ENCODE data around the gene TUBB4B. TPM values are rescaled to one million over a fixed set of nuclear protein-coding genes. Genes with fewer than 3 reads are reported as not detected.

TUBB4B gene
- total RNA-seq, 1 donor from 2014 or later: 134 TPM

DNA sequence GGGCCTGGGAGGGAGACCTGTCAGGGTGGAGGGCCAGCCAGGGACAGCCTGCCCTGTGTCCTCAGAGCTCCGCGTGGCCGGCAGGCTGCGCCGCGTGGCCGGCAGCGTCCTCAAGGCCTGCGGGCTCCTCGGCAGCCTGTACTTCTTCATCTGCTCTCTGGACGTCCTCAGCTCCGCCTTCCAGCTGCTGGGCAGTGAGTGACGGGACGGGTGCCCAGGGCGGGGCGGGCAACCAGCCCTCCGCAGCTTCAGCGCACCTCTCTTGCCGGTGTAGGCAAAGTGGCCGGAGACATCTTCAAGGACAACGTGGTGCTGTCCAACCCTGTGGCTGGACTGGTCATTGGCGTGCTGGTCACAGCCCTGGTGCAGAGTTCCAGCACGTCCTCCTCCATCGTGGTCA is 8.6 kb upstream of the TUBB4B start:
- TF ChIP-seq, protein P1, sequence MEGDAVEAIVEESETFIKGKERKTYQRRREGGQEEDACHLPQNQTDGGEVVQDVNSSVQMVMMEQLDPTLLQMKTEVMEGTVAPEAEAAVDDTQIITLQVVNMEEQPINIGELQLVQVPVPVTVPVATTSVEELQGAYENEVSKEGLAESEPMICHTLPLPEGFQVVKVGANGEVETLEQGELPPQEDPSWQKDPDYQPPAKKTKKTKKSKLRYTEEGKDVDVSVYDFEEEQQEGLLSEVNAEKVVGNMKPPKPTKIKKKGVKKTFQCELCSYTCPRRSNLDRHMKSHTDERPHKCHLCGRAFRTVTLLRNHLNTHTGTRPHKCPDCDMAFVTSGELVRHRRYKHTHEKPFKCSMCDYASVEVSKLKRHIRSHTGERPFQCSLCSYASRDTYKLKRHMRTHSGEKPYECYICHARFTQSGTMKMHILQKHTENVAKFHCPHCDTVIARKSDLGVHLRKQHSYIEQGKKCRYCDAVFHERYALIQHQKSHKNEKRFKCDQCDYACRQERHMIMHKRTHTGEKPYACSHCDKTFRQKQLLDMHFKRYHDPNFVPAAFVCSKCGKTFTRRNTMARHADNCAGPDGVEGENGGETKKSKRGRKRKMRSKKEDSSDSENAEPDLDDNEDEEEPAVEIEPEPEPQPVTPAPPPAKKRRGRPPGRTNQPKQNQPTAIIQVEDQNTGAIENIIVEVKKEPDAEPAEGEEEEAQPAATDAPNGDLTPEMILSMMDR (IDR thresholded peaks at IDR 0.05; ENCODE audit: unreplicated experiment): no peak
- Mint-ChIP-seq H3K4me3 (ENCODE audit: unreplicated experiment) (no peak overlapping the region), H3K4me1 (ENCODE audit: unreplicated experiment) (no peaks in the 10 kb centered on the region), H3K36me3 (ENCODE audit: low read depth, unreplicated experiment) (no peaks in the 10 kb centered on the region), H3K9me3 (ENCODE audit: unreplicated experiment) (no peaks in the 10 kb centered on the region), H3K27me3 (ENCODE audit: unreplicated experiment) (no peaks in the 10 kb centered on the region), H3K27ac (ENCODE audit: unreplicated experiment) (no peak overlapping the region)
- DNase-seq (ENCODE audit: low spot score): no peak

DNA sequence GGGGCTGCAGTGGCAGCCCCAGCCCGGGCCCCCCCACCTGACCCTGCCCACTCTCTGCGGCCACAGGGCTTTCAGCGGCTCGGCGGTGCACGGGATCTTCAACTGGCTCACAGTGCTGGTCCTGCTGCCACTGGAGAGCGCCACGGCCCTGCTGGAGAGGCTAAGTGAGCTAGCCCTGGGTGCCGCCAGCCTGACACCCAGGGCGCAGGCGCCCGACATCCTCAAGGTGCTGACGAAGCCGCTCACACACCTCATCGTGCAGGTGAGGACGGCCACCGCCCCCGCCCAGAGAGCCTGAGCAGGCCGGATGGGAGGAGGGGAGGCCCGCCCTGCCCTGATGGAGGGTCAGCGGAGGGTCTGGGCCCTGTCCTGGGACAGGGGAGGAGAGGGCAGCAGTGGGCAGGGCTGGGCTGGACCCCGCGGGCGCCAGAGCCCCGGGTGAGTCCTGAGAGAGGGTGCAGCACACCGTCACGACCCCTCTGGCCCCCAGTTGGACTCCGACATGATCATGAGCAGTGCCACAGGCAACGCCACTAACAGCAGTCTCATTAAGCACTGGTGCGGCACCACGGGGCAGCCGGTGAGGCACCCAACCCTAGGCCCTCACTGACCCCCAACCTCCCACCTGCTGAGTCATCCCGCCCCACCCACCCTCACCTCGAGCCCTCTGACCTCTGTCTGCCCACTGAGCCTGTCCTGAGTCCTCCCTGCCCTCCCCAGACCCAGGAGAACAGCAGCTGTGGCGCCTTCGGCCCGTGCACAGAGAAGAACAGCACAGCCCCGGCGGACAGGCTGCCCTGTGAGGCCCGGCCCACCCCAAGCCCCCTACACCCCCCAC is 7.7 kb upstream of the TUBB4B start:
- no peaks in the 10 kb centered on the region for H3K4me1 Mint-ChIP-seq (ENCODE audit: unreplicated experiment)
- no peak overlapping the region for H3K27ac Mint-ChIP-seq (ENCODE audit: unreplicated experiment)
- H3K4me3 Mint-ChIP-seq (ENCODE audit: unreplicated experiment): no peak overlapping the region
- TF ChIP-seq, protein P1 (IDR thresholded peaks at IDR 0.05; ENCODE audit: unreplicated experiment): no peak
- no peaks in the 10 kb centered on the region for H3K9me3 Mint-ChIP-seq (ENCODE audit: unreplicated experiment)
- peaks cover 2% of the 10 kb centered on the region for H3K27me3 Mint-ChIP-seq (ENCODE audit: unreplicated experiment)
- DNase-seq (ENCODE audit: low spot score): no peak
- no peaks in the 10 kb centered on the region for H3K36me3 Mint-ChIP-seq (ENCODE audit: low read depth, unreplicated experiment)

DNA sequence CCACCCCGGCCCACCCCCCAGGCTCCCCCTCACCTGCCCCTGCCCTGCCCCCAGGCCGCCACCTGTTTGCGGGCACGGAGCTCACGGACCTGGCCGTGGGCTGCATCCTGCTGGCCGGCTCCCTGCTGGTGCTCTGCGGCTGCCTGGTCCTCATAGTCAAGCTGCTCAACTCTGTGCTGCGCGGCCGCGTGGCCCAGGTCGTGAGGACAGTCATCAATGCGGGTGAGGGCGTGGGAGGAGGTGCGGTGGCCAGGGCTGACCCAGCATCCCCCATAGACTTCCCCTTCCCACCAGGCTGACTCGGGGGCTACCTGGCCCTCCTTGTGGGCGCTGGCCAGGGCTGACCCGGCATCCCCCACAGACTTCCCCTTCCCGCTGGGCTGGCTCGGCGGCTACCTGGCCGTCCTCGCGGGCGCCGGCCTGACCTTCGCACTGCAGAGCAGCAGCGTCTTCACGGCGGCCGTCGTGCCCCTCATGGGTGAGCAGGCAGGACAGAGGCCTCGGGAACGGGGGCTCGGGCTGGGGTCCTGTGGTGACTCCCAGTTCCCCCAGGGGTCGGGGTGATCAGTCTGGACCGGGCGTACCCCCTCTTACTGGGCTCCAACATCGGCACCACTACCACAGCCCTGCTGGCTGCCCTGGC is 6.9 kb upstream of the TUBB4B start:
- TF ChIP-seq, protein P1 (IDR thresholded peaks at IDR 0.05; ENCODE audit: unreplicated experiment): no peak
- peaks cover 2% of the 10 kb centered on the region for H3K27me3 Mint-ChIP-seq (ENCODE audit: unreplicated experiment)
- H3K27ac Mint-ChIP-seq (ENCODE audit: unreplicated experiment): no peak overlapping the region

DNA sequence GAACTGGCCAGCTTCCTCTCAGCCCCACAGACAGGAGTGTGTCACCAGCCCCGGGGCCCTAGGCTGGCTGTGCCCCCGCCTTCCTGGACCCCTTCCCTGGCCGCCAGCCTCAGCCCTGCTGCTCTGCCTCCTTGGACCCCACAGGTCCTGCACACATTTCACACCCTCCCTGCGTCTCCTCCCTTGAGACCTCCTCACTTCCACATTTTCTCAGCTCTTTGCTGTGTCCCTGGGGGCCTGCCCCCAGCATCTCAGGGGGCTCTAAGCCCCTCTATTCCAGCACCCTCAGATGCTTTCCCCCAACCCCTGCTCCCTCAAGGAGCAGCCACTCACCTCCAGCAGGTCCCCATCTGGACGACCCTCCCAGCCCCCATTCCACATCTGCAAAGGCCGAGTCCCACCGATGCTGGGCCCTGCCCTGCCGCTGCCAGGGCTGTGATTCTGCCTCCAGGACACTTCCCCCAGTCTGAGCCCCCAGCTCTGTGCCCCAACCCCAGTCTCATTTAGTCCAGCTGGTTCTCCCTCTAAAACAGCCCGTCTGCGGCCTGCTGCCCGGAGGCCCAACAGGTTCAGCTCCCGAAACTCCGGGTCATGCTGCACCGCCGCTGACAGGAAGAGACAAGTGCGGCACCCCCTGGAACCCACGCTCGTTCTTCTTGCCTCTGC is 6.2 kb upstream of the TUBB4B start:
- H3K27me3 Mint-ChIP-seq (ENCODE audit: unreplicated experiment): peaks cover 4% of the 10 kb centered on the region
- H3K9me3 Mint-ChIP-seq (ENCODE audit: unreplicated experiment): no peaks in the 10 kb centered on the region
- DNase-seq (ENCODE audit: low spot score): no peak
- peaks cover 3% of the 10 kb centered on the region for H3K36me3 Mint-ChIP-seq (ENCODE audit: low read depth, unreplicated experiment)
- TF ChIP-seq, protein P1 (IDR thresholded peaks at IDR 0.05; ENCODE audit: unreplicated experiment): no peak
- no peak overlapping the region for H3K4me3 Mint-ChIP-seq (ENCODE audit: unreplicated experiment)
- no peak overlapping the region for H3K27ac Mint-ChIP-seq (ENCODE audit: unreplicated experiment)
- H3K4me1 Mint-ChIP-seq (ENCODE audit: unreplicated experiment): no peaks in the 10 kb centered on the region

More for the DNA sequence above, 6.9 kb upstream of the TUBB4B start:
- no peak for DNase-seq (ENCODE audit: low spot score)
- Mint-ChIP-seq H3K9me3 (ENCODE audit: unreplicated experiment) (no peaks in the 10 kb centered on the region), H3K4me3 (ENCODE audit: unreplicated experiment) (no peak overlapping the region), H3K4me1 (ENCODE audit: unreplicated experiment) (no peaks in the 10 kb centered on the region), H3K36me3 (ENCODE audit: low read depth, unreplicated experiment) (peaks cover 3% of the 10 kb centered on the region)

Data from endothelial cell (in vitro differentiated cells).